T-helper 2 cell treated with Interferon-gamma antibody and Interleukin-4, amounts not matched to agents 5 μg/mL and 100 μg/mL, for 36 hours (primary cell): Measurements from ENCODE around the gene RORB.

Source experiments
- DNase-seq: peaks from one replicate; pipeline ENCODE4 v3.0.0; 2021; ENCODE audit warnings: low spot score
- H3K27ac Mint-ChIP-seq: one replicate; pipeline ENCODE4 v1.8.0; 2021; ENCODE audit warnings: mild to moderate bottlenecking, mixed read lengths
- H3K27me3 Mint-ChIP-seq: one replicate; pipeline ENCODE4 v1.8.0; 2021; ENCODE audit warnings: low read depth, mixed read lengths
- H3K36me3 Mint-ChIP-seq: one replicate; pipeline ENCODE4 v1.8.0; 2021; ENCODE audit warnings: low read depth, mixed read lengths
- H3K4me1 Mint-ChIP-seq: one replicate; pipeline ENCODE4 v1.8.0; 2021; ENCODE audit warnings: low read depth, mixed read lengths
- H3K4me3 Mint-ChIP-seq: one replicate; pipeline ENCODE4 v1.8.0; 2022; ENCODE audit warnings: mild to moderate bottlenecking, moderate library complexity, mixed read lengths
- H3K9me3 Mint-ChIP-seq: one replicate; pipeline ENCODE4 v1.8.0; 2021; ENCODE audit warnings: mixed read lengths

Gene RORB

DNA sequence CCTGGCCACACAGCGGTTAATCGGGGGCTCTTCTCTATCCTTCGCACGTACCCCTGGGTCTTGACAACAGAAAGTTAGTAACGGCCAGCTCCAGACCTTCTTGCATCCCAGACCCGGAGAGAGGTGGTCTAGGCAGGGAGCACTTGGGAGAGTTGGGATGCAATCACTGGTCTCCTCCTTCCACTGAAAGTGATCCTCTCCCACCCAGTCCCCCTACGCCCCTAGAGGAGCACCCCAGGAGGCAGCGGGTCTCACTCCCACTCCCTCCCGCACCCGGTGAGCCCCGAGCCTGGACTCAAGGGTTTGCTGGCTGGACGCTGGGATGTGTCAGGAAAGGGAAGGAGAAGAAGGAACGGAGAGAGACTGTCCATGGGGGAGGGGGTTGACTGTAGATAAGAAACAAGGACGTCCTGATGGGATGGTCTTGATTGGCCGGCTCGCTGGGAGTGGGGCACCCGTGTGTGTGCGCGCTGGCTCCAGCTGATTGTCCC lies 2.0 kb downstream of the RORB start:
- H3K4me1 Mint-ChIP-seq: peaks cover 23% of the 10 kb centered on the region
- peaks cover 6% of the 10 kb centered on the region for H3K36me3 Mint-ChIP-seq
- peak overlapping the region; percentile 71 for H3K4me3 Mint-ChIP-seq
- no peak for DNase-seq
- no peaks in the 10 kb centered on the region for H3K9me3 Mint-ChIP-seq
- peaks cover 69% of the 10 kb centered on the region for H3K27me3 Mint-ChIP-seq
- no peak overlapping the region for H3K27ac Mint-ChIP-seq

DNA sequence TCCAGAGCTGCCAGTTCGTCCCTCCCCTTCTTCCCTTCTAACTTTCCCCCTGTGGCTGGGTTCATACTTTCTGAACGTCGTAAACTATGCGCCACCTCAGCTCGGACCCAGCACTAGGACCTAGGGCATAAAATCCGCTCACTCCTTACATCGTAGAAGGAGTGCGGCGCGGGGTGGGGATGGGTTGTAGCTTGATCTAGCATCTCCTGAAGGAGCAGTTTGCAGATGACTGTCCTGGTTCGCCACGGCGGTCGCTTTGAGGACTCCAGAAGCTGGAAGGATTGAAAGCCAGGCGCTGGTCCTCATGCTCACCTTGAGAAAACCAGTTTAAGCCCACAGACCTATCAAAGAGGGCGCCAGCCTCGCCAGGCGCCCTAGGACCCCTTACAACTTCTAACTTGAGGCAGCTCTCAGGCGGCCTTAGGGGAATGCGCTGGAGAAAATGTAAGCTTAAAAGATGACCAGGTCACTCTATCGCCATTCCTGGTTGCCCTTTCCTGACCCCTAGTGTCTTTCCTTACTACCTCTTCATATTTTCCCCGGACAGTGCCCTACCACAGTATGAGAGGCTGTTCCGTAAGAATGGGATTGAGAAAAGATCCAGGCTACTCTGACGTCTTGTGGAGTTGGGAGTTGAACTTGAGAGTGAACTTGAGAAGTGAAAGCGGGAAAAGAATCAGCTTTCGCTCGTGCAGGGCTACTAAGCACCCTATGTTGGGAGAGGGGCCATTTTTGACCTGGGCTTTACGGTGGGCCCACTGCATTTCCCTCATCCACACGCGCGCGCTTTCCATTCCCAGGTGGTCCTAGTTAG lies 2.8 kb downstream of the RORB start:
- Mint-ChIP-seq H3K9me3 (no peaks in the 10 kb centered on the region), H3K36me3 (peaks cover 6% of the 10 kb centered on the region), H3K4me1 (peaks cover 23% of the 10 kb centered on the region), H3K4me3 (peak overlapping the region; percentile 71), H3K27me3 (peaks cover 63% of the 10 kb centered on the region), H3K27ac (no peak overlapping the region)
- no peak for DNase-seq

DNA sequence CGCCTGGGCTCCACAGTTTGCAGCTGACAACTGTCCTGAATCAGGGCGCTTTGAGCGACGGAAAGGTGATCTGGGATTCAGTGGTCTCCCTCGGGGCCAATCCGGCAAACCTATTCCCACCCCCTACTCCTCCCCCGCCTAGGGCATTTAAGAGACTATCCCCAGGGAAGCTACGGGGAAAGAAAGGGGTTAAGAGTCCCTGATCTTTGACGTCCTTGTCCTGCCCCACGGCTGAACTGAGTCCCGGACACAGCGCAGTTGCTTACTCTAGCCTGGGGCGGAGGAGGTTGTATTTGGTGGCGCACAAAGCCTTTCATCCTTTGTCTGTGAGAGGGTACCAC lies 3.4 kb downstream of the RORB start:
- no peak overlapping the region for H3K27ac Mint-ChIP-seq
- H3K9me3 Mint-ChIP-seq: no peaks in the 10 kb centered on the region
- no peak overlapping the region for H3K4me3 Mint-ChIP-seq

DNA sequence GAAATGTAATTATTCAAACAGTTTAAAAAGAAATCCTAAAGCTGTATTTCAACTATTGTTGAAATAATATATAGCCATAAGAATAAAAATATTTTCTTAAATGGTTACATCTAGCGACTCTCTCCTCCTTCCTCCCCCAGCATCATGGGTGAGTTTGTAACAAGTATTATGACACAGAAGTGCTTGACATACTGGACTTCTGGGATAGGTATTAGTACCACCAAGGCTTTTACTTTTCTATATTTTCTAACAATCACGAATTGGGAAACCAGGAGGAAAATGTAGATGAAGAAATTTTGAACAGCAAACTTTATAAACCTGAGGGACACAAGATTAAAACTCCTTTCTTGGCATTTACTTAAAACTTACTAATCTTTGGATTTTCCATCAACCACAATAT lies 4.4 kb downstream of the RORB start:
- peaks cover 54% of the 10 kb centered on the region for H3K27me3 Mint-ChIP-seq
- H3K9me3 Mint-ChIP-seq: no peaks in the 10 kb centered on the region
- H3K4me3 Mint-ChIP-seq: no peak overlapping the region
- peaks cover 6% of the 10 kb centered on the region for H3K36me3 Mint-ChIP-seq
- DNase-seq: no peak
- H3K27ac Mint-ChIP-seq: no peak overlapping the region
- H3K4me1 Mint-ChIP-seq: peaks cover 21% of the 10 kb centered on the region

More for the DNA sequence above, 3.4 kb downstream of the RORB start:
- H3K27me3 Mint-ChIP-seq: peaks cover 63% of the 10 kb centered on the region
- no peak for DNase-seq
- H3K4me1 Mint-ChIP-seq: peaks cover 23% of the 10 kb centered on the region
- H3K36me3 Mint-ChIP-seq: peaks cover 6% of the 10 kb centered on the region

DNA sequence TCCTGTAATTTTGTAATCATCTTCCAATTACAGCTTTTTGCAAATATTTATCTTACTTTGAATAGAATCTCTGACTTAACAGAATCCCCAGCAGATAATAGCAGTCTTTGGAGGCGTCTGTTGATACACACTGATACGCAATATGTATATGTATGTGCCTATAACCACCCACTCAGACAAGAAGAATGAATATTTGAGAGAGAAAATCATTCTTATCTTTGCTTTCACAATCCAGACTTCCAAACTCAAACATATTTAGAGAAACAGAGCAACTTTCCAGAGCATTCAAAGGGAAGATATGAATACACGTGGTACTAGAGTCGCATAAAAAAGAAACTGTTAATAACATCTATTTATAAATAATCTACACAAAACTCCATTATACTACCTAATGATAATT lies 6.1 kb downstream of the RORB start:
- DNase-seq: no peak
- no peaks in the 10 kb centered on the region for H3K36me3 Mint-ChIP-seq
- H3K27ac Mint-ChIP-seq: no peak overlapping the region
- peaks cover 14% of the 10 kb centered on the region for H3K4me1 Mint-ChIP-seq
- peaks cover 39% of the 10 kb centered on the region for H3K27me3 Mint-ChIP-seq
- no peak overlapping the region for H3K4me3 Mint-ChIP-seq
- H3K9me3 Mint-ChIP-seq: no peaks in the 10 kb centered on the region

DNA sequence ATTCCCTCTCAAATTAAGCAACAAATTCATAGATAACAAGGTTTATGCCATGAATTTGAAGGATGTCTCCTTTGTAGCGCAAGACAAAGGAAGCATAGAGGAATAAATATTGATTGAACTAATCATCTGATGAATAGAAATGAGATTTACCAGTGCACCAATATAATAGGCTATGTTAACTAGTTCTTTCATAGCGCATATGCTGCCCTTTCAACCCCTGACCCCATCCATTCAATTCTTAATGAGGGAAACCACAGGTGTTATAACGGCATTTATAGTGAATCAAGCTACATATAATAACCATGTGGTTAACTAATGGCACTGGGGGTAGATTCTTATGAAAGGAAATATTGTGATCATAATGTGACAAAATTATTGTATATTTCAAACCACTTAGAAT lies 6.5 kb downstream of the RORB start:
- Mint-ChIP-seq H3K4me1 (peaks cover 14% of the 10 kb centered on the region), H3K4me3 (no peak overlapping the region), H3K27ac (no peak overlapping the region), H3K27me3 (peaks cover 36% of the 10 kb centered on the region), H3K36me3 (no peaks in the 10 kb centered on the region), H3K9me3 (no peaks in the 10 kb centered on the region)
- no peak for DNase-seq

DNA sequence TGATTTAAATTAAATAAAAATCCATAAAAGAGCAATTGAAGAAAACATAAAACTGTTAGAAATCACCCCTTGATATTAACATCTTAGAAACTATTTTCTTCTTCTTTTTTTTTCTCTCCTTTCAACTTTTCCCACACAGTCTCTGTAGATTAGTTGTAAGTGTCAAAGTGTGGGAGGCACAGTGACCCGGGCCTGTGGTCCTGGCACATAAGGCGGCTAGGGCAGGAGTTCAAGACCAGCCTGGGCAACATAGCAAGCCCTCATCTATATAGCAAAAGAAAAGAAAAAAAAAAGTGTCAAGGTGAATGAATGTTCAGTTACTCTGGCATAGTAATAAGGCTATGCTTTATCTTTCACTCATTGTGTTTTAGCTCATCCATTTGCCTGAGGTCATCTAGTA lies 14.2 kb downstream of the RORB start:
- Mint-ChIP-seq H3K4me1 (no peaks in the 10 kb centered on the region), H3K27me3 (peaks cover 3% of the 10 kb centered on the region), H3K4me3 (no peak overlapping the region), H3K27ac (no peak overlapping the region), H3K36me3 (no peaks in the 10 kb centered on the region), H3K9me3 (no peaks in the 10 kb centered on the region)
- DNase-seq: no peak

DNA sequence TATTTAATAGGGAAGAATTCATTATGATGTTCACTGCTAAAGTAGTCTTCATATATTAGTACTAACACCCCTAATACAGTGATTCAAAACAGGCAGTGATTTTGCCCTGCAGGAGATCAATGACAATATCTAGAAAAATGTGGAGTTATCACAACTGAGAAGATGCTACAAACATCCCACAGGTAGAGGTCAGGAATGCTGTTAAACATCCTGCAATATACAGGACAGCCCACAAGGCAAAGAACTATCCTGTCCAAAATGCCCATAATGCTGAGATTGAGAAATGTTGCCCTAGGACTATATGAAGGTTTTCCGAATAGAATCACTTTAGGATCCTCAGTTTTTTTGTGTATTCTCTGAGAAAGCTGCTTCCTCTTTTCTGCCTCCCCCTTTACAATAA lies 15.3 kb downstream of the RORB start:
- Mint-ChIP-seq H3K4me1 (no peaks in the 10 kb centered on the region), H3K36me3 (no peaks in the 10 kb centered on the region), H3K27me3 (peaks cover 3% of the 10 kb centered on the region)

DNA sequence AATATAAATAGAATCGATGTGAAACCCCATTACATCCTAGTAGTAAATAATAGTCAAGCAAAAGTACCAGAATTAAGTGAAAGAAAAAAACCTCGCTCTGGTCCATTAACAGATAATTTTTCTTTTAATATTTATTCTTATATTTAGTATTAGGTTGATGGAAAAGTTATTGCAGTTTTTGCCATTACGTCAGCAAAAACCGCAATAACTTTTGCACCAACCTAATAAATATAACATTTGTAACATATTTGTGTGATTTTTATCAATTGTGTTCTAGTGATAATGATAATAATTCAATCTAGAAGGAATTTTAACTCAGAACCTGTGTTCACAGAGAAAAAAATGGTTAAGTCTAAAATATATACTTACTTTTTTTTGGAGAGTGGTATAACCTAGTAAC lies 16.1 kb downstream of the RORB start:
- Mint-ChIP-seq H3K27me3 (peaks cover 3% of the 10 kb centered on the region), H3K4me1 (no peaks in the 10 kb centered on the region), H3K36me3 (no peaks in the 10 kb centered on the region), H3K4me3 (no peak overlapping the region), H3K9me3 (no peaks in the 10 kb centered on the region), H3K27ac (no peak overlapping the region)
- no peak for DNase-seq

More for the DNA sequence above, 15.3 kb downstream of the RORB start:
- Mint-ChIP-seq H3K9me3 (no peaks in the 10 kb centered on the region), H3K27ac (no peak overlapping the region), H3K4me3 (no peak overlapping the region)
- no peak for DNase-seq

DNA sequence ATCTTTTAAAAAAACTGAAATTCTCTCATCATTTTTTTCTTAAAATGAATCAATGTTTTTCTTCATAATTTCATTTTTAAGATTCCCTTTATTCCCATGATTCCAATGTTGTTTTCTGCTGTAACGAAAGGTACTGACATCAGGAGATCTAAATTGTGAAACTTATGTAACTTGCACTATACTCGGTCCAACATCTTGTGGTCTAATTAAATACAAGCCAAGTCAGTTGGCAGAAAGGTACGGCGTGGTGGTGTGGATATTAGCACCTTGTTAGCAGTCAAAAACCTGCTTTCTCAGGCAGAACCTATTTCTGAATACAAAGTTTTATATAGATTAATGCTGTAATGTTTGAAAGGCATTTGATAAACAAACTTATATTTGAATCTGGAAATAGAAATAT lies 20.1 kb downstream of the RORB start:
- Mint-ChIP-seq H3K27me3 (peaks cover 1% of the 10 kb centered on the region), H3K4me1 (no peaks in the 10 kb centered on the region), H3K9me3 (no peaks in the 10 kb centered on the region), H3K4me3 (no peak overlapping the region), H3K36me3 (no peaks in the 10 kb centered on the region), H3K27ac (no peak overlapping the region)
- no peak for DNase-seq

DNA sequence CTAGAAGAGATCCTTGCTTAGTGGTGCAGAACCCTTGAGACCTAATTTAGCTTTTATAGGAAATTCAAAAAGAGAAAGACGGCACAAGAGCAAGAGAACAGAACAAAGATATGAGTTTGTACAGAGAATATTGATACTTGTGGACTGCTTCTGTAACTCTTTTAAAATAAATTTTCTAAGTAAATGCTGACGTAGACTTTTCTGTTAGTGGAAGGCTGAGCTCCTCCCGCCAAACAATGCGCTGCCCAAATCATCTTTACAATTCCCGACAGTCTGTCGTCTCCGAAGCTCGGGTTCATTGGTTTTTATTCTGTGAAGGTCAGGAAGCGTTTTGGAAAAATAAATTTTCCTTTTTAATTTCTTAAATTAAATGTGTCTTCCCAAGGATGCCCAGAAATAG lies 22.3 kb downstream of the RORB start:
- peaks cover 1% of the 10 kb centered on the region for H3K27me3 Mint-ChIP-seq
- no peaks in the 10 kb centered on the region for H3K9me3 Mint-ChIP-seq
- DNase-seq: no peak
- H3K4me1 Mint-ChIP-seq: no peaks in the 10 kb centered on the region
- H3K4me3 Mint-ChIP-seq: no peak overlapping the region
- no peak overlapping the region for H3K27ac Mint-ChIP-seq
- no peaks in the 10 kb centered on the region for H3K36me3 Mint-ChIP-seq

DNA sequence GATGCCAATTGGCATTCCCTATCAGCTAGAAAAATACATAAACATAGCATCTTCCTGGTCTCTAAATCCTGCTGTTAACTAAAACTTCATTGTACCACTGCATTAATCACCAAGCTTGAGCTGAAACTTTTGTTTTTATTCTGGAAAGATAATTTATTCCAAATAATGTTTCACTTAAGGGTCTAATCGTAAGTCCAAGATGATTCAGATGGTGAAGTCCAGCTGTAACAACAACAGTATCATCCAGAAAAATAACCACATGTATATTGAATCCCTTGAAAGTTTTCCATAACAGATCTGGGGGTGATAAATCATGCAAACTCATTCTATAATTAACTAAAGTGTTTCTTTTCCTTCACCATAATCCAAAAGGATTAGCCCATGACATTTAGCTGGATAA lies 23.9 kb downstream of the RORB start:
- Mint-ChIP-seq H3K36me3 (no peaks in the 10 kb centered on the region), H3K27ac (no peak overlapping the region), H3K4me3 (no peak overlapping the region), H3K9me3 (no peaks in the 10 kb centered on the region), H3K27me3 (peaks cover 1% of the 10 kb centered on the region), H3K4me1 (no peaks in the 10 kb centered on the region)
- no peak for DNase-seq

DNA sequence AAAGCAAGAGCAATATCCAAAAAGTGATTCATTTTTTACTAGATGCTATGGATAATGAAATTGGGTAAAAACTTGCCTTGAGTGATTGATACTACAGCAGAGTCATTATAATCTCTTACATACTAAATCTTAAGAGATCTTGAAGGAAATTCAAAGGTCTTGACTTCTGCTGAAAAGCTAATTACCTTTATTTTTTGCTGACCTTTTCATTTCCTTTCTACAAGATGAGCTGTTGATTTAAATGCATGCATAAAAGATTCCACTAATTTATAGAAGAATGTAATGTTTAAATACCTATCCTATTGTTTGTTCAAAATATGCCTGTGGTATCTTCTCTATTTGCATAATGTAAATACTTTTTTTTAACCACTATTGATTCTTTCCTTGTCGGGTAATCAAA lies 27.2 kb downstream of the RORB start:
- peaks cover 1% of the 10 kb centered on the region for H3K27me3 Mint-ChIP-seq
- H3K4me3 Mint-ChIP-seq: no peak overlapping the region
- no peaks in the 10 kb centered on the region for H3K36me3 Mint-ChIP-seq
- no peak for DNase-seq
- H3K4me1 Mint-ChIP-seq: no peaks in the 10 kb centered on the region
- H3K27ac Mint-ChIP-seq: no peak overlapping the region
- H3K9me3 Mint-ChIP-seq: no peaks in the 10 kb centered on the region

DNA sequence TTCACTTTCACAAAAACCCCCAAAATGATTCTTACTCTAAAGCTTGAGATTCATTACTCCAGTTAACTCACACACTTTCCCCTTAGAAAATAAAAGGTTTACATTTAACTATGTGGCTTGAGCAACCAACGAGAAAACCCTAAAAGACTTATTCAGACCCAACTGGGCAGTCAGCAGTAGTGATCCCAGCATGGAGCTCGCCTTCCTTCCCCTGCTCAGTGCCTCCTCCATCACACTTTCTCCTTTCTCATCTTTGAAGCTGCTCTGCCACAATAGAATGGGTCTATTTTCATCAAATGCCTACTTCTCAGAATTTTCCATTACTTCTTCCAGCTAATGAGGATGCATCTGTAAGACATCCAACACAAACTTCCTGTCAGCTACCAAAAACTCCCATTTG lies 29.1 kb downstream of the RORB start:
- no peak overlapping the region for H3K27ac Mint-ChIP-seq

DNA sequence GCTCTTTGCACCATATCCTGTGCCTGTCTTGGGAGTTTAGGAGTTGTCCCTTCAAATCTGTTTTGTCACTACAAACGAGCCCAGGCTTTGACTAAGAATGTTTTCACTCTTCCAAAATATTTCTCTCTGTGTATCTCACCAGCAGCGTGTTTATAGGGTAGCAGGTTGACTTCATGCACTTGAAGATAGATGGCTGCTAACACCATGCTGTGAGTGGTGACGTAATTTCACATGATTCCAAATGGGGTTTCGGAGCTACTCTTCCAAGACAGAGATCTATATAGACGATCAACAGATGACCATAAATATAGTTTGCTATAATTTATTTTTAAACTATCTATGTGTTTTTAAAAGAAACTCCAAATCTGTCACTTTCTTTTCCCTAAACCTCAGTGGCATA lies 30.6 kb downstream of the RORB start:
- H3K36me3 Mint-ChIP-seq: no peaks in the 10 kb centered on the region
- H3K27ac Mint-ChIP-seq: no peak overlapping the region
- no peaks in the 10 kb centered on the region for H3K27me3 Mint-ChIP-seq
- H3K4me1 Mint-ChIP-seq: no peaks in the 10 kb centered on the region
- no peak overlapping the region for H3K4me3 Mint-ChIP-seq
- no peak for DNase-seq
- no peaks in the 10 kb centered on the region for H3K9me3 Mint-ChIP-seq

More for the DNA sequence above, 29.1 kb downstream of the RORB start:
- no peak overlapping the region for H3K4me3 Mint-ChIP-seq
- no peaks in the 10 kb centered on the region for H3K27me3 Mint-ChIP-seq
- no peak for DNase-seq
- no peaks in the 10 kb centered on the region for H3K4me1 Mint-ChIP-seq
- no peaks in the 10 kb centered on the region for H3K36me3 Mint-ChIP-seq
- no peaks in the 10 kb centered on the region for H3K9me3 Mint-ChIP-seq
